ENCODE results near the gene PARD6B.
A peak's percentile ranks its signal among the peaks of the same experiment; 100 is the strongest.

The PARD6B gene

GRCh38 chr20:50724851-50725723 lies 6.3 kb upstream of the PARD6B start:
- DNase-seq: peak; percentile 84

DNA sequence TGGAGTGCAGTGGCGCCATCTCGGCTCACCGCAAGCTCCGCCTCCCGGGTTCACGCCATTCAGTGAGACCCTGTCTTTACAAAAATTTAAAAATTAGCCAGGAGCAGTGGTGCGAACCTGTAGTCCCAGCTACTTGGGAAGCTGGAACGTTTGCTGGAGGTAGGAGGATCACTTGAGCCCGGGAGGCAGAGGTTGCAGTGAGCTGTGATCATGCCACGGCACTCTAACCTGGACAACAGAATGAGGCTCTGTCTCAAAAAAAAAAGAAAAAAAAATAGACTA lies 5.7 kb upstream of the PARD6B start:
- DNase-seq: no peak

- no peak for DNase-seq
Observed at GRCh38 chr20:50726955-50727791, 4.2 kb upstream of the PARD6B start.

DNA sequence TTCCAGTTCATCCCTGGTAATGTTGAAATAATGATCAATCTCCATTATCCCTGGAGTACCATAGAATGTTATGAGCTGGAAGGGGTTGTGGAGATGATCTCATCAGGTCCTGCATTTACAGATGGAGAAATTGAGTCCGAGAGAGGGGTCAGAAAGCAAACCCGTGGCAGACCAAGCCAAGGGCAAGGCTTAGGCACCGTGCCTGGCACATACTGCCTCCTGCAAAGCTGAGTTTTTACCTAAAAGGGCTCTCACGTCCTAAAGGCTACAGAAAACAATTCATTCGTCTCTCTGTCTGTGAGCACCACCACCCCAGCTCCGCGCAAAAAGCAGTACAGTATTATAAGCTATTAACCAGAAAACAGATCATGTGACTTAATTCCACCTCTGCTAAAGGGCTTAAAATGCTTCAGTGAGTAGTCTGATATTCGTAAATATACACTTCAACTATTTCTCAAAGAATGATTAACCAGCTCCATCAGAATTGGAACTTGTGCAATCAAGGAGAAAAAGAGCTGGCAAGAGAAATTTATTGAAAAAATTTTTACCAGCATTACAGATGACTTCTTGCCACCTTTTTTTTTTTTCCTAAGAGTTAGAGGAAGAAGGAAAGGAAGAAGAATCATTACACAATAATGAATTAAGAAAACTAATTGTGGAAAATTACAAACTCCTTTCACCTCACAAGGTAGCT lies 3.4 kb upstream of the PARD6B start:
- no peak for DNase-seq

DNA sequence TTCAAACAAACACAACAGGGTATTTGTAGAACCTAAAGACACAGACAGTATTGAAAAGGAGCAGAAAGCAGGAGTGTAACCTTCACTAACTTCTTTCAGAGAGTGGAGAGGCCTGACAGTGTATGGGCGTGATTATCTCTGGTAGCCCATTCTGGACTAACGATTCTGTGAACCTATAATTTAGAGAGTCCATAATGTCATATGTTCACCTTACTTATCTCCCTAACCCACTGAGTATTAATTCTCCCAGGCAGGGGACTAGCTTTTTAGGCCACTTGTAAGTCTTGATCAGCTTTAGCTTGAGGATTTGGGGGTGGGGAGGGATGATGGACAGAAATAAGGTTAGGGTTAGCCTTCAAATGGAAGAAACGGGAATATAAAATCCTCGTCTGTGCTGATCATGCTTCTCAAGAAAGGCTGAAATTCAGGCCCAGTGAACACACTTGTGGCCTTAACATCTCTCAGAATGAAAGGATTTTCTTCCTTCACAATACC lies 2.8 kb upstream of the PARD6B start:
- no peak for DNase-seq

GRCh38 chr20:50728981-50729874 lies 2.2 kb upstream of the PARD6B start:
- DNase-seq: peak; percentile 23

DNA sequence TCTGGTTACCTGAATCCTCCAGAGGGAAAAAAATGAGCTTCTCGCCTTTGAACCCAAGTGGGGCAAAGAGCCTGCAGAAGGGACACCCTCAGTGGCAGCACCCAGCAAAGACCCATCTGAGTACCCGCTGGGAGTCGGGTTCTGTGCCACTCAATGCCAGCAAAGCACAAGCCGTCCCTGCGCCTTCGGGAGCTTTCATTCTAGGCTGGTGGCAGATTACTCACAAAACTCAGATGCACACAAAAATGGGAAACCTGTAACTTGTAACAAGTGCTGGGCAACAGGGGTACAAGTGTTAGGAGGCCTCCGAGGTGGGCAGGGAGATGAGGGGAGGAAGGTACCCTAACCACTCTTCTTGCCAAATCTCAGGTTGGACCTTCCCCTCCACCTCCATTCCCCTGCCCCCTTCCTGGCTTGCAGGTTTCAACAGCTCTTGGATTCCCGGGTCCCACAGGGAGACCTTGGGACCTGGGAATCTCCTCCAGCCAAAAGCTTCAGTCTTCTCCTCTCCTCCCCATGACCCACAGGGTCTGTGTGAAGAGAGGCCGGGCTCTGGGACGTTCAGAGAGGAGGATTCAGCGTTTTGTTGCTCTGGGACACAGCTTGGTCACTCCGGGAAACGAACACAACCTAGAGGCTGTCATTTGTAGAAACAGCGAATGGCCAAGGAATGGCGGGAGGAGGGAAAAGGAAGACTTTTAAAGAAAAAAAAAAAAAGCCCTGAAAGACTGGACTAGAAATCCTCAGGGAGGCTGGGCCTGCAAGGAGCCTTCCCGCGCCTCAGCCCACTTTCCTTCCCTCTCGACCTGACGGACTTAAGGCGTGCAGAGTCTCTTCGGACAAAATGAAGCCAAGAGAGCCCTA lies 1.2 kb upstream of the PARD6B start:
- peak; percentile 22 for DNase-seq

DNA sequence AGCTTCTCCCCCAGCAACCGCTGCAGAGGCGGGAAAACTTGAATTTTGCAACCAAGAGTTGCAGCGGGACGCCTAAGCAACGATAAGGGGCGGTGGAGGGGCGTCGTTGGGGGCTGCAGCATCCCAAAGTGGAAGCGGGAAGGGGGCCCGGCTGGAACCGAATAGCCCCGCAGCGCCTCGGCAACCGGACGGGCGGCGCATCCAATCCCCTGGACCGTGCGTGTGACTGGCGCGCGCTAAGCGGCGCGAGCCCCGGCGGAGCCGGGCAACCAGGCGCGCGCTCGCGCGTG lies 670 bp upstream of the PARD6B start:
- DNase-seq: no peak

GRCh38 chr20:50731930-50732690 lies 730 bp downstream of the PARD6B start:
- DNase-seq: no peak

DNA sequence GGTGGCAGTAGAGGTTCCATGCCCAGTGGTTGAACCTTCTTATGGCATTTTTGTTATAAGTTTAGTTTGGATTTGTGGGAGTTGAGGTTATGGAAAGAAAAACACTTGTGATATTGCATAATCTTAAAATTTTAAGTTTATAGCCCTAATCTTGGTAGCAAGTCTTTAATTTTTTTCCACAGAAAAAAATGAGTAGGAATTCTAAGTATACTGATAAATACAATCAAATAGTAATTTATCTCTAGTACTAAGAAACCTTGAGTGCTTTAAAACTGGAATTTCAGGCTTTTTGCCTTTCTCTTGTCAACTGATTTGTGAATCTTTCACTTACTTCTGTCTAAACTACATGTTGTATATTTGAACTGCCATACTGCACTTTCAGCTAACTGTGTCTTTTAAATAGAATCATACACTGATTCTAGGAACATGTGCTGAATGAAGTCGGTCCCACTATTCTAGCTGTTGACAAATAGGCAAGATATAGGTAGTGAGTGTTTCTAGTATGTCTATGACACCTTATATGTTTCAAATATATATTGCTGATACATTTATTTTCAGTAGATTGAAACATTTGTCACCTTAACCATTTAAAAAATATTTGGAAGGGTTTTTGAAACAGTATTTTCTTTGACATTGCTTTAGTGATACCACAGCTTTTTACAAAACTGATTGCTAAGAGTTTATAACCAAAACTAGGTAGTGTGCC lies 2.4 kb downstream of the PARD6B start:
- no peak for DNase-seq

GRCh38 chr20:50734730-50735679 lies 3.6 kb downstream of the PARD6B start:
- no peak for DNase-seq

- DNase-seq: no peak
Observed at GRCh38 chr20:50735813-50736212, 4.4 kb downstream of the PARD6B start.

DNA sequence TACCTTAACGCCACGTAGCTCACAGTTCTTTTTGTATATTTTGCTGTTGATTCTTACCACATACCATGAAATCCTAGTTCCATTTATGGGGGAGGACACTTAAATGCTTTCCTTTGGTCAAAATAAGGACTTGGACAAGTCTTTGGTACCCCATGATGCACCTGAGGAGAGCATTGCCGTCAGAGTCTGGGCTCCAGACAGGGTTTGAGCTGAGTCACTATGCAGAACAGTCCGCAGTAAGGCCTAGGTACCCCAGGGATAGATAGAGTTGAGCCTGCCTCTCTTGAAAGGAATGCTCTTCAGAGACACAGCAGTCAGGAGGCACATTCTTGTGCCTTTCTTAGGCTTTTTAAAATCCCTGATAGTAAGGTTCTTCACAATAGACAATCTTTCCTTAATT lies 6.0 kb downstream of the PARD6B start:
- DNase-seq: no peak

DNA sequence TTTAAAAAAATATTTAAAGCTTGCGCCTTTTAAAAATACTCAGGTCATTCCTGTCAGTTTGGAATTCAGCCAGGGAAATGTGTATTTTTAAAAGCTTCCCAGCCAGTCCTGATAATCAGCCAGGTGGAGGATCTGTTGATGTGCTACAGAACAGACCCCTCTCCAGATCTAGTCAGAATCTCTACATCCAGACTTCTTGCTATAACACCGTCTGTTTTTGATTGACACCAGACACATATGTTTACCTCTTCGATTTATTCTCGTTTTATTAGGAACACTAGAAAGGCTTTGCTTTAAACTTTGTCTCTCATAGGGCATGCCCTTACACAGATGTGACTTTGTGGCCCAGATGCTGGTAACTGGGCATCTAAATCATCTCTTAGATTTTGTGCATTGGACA lies 11.7 kb downstream of the PARD6B start:
- DNase-seq: no peak

DNA sequence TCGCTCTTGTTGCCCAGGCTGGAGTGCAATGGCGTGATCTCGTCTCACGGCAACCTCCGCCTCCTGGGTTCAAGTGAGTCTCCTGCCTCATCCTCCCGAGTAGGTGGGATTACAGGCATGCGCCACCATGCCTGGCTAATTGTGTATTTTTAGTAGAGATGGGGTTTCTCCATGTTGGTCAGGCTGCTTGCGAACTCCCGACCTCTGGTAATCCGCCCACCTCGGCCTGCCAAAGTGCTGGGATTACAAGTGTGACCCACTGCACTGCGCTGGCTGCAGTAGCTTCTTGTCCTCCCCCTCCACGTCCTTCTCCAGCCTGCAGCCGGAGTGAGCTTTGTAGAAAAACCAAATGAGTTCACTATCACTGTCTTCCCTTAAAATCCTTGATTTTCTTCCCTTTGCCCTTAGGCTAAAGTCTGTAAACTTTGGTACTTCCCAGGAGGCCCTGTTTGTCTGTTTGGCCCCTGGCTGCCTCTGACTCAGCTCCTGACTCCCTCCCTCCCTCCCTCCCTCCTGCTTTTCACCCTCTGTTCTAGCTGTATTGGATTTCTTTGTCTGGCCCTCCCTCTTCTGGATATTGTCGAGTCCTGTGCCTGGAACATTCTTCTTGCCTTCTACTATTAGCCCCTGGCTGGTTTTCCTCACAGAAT lies 12.9 kb downstream of the PARD6B start:
- DNase-seq: no peak

- no peak for DNase-seq
Observed at GRCh38 chr20:50745634-50746137, 14.3 kb downstream of the PARD6B start.

- DNase-seq: no peak
Observed at GRCh38 chr20:50746138-50746940, 15.0 kb downstream of the PARD6B start.
